GM12891 (cell line): ENCODE data around the gene TMTC2.

ENCODE experiments used
- POLR2A ChIP-seq: IDR thresholded peaks from 2 replicates; pipeline ENCODE4 v1.6.1; 2011; ENCODE audit warnings: low read depth, low read length, control low read depth
- POLR2AphosphoS5 ChIP-seq: IDR thresholded peaks from 2 replicates; pipeline ENCODE4 v1.6.1; 2011; ENCODE audit warnings: low read depth, low read length, control low read depth
- SPI1 ChIP-seq: IDR thresholded peaks from 2 replicates; pipeline ENCODE4 v1.6.1; 2011; ENCODE audit warnings: low read depth, low read length, control low read depth

DNA sequence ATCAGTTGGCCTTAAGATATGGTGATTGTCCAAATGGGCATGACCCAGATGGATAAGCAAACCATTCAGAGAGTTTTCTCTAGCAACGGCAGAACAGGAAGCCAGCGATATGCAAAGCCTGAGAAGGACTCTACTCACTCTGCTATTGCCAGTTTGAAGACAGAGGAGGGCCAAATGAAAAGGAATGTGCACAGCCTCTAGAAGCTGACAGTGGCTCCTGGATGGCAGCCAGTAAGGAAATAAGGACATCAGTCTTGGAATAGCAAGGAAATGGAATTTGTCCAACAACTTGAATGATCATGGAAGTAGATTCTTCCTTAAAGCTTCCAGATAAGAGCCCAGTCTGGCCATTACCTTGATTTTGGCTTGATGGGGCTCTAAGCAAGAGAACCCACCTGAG lies 60.0 kb downstream of the TMTC2 start:
- TF ChIP-seq POLR2AphosphoS5 (no peak), POLR2A (no peak), SPI1 (no peak)
